Esophagus muscularis mucosa (tissue), 4 donors: ENCODE data around the gene S100A13. TPM values are rescaled to one million over a fixed set of nuclear protein-coding genes. Genes with fewer than 3 reads are reported as not detected.
A peak's percentile ranks its signal among the peaks of the same experiment; 100 is the strongest.

Experiments used
- DNase-seq: peaks from one replicate; pipeline ENCODE4 v3.0.0-alpha.2; 2017; ENCODE audit errors: extremely low spot score
- H3K27ac ChIP-seq, 4 donors: fragments of 200-600 bp; sonication (generic); replicated peaks in 1 of 4; 1 replicate in 3 of 4; 2 replicates in 1 of 4; pipeline ENCODE4 v1.5.1; 2016 to 2019; ENCODE audit warnings: mild to moderate bottlenecking in 1 of 4
- H3K27me3 ChIP-seq, 4 donors: fragments of 200-600 bp; sonication (generic); one replicate each; pipeline versions ENCODE4 v1.5.1 to v1.6.0; 2016 to 2019
- H3K36me3 ChIP-seq, 4 donors: fragments of 200-600 bp; sonication (generic); one replicate each; pipeline ENCODE4 v1.5.1; 2016 to 2019
- H3K4me1 ChIP-seq, 4 donors: fragments of 200-600 bp; sonication (generic); one replicate each; pipeline ENCODE4 v1.5.1; 2016 to 2019
- H3K4me3 ChIP-seq, 4 donors: fragments of 200-600 bp; sonication (generic); 1 replicate in 2 of 4; 2 replicates in 2 of 4; pipeline ENCODE4 v1.5.1; 2016 to 2019; ENCODE audit warnings: mild to moderate bottlenecking in 4 of 4, moderate library complexity in 1 of 4
- H3K9me3 ChIP-seq, 4 donors: fragments of 200-600 bp; sonication (generic); 1 replicate in 3 of 4; 2 replicates in 1 of 4; pipeline ENCODE4 v1.5.1; 2016 to 2019
- CTCF ChIP-seq, 3 experiments: fragments of 200-600 bp in 2 of 3; fragments of 450-650 bp in 1 of 3; sonication (generic) in 2 of 3; IDR thresholded peaks; one replicate each; pipeline ENCODE4 v1.5.1; 2017 to 2019; ENCODE audit warnings: antibody characterized with exemption in 3 of 3, mild to moderate bottlenecking in 2 of 3, moderate library complexity in 1 of 3
- EP300 ChIP-seq: sonication (generic); formaldehyde crosslinking; IDR thresholded peaks from one replicate; pipeline ENCODE4 v1.6.1; 2017; ENCODE audit warnings: antibody characterized with exemption
- POLR2A ChIP-seq: fragments of 450-650 bp; IDR thresholded peaks from one replicate; pipeline ENCODE4 v1.6.1; 2017; ENCODE audit warnings: antibody characterized with exemption, moderate library complexity, mild to moderate bottlenecking, low read depth
- POLR2AphosphoS5 ChIP-seq, 2 donors: sonication (generic); formaldehyde crosslinking; IDR thresholded peaks; one replicate each; pipeline ENCODE4 v1.6.1; 2017; ENCODE audit warnings: antibody characterized with exemption in 2 of 2
- WGBS: methylation state at CpG from one replicate; pipeline ENCODE4 v1.1.5; 2018; 5-methylcytosine and 5-hydroxymethylcytosine counted together
- intact Hi-C: fragments of 100-400 bp; cut with DNase I; formaldehyde crosslinking; loops from one replicate; pipeline ENCODE4 v1.15.1; 2023
- total RNA-seq, 4 donors: library from RNA; depleted of rRNA; stranded (reverse); fragments of >200 nt; gene quantifications; one replicate each; pipeline versions ENCODE4 v1.1.0 to v1.2.1, GENCODE V29; 2016

Gene S100A13
- total RNA-seq, 4 donors from 2014 or later, result 71.3 to 84.7 (median 83.1) TPM

- no peaks in the 10 kb centered on the region for H3K9me3 ChIP-seq
- H3K27me3 ChIP-seq, result no peaks in the 10 kb centered on the region
- peak overlapping the region; percentile 45 to 63 (median 62) for H3K27ac ChIP-seq
- peaks cover 21 to 29% (median 25%) of the 10 kb centered on the region in 4 donors for H3K4me1 ChIP-seq
- DNase-seq, result no peak
- intact Hi-C loops, result loop anchor here (5.0 to 10.0 kb wide), 3 partner anchors 45 to 175 kb away; partner anchors contain the start of genes S100A14 and SNAPIN
- TF ChIP-seq EP300 (no peak), POLR2A (no peak), CTCF (IDR thresholded peaks at IDR 0.05) (peak; percentile 76 to 88 (median 87)), POLR2AphosphoS5 (IDR thresholded peaks at IDR 0.05) (peak; percentile 64 to 80)
- no peaks in the 10 kb centered on the region for H3K36me3 ChIP-seq
- no peak overlapping the region for H3K4me3 ChIP-seq
- WGBS, result 18% methylated on average over 3 of the region's 3 CpGs
Measured at GRCh38 chr1:153572569-153573015, 54.7 kb downstream of the S100A13 start.

- Histone ChIP-seq H3K27ac (peak overlapping the region in 3 of 4 donors; percentile 45 to 63 (median 62)), H3K4me1 (peaks cover 30 to 38% (median 34%) of the 10 kb centered on the region in 4 donors), H3K4me3 (no peak overlapping the region), H3K36me3 (no peaks in the 10 kb centered on the region), H3K9me3 (no peaks in the 10 kb centered on the region), H3K27me3 (no peaks in the 10 kb centered on the region)
- 69% methylated on average over 7 of the region's 7 CpGs for WGBS
- intact Hi-C loops, result loop anchor here (5.0 to 10.0 kb wide), 3 partner anchors 46 to 176 kb away; partner anchors contain the start of genes S100A14 and SNAPIN
- no peak for DNase-seq
- TF ChIP-seq EP300 (no peak), CTCF (IDR thresholded peaks at IDR 0.05) (no peak), POLR2A (no peak), POLR2AphosphoS5 (IDR thresholded peaks at IDR 0.05) (no peak)
Measured at GRCh38 chr1:153571706-153572105, 55.6 kb downstream of the S100A13 start.

GRCh38 chr1:153570874-153571273 is 56.4 kb downstream of the S100A13 start:
- intact Hi-C loops, result loop anchor here (5.0 to 10.0 kb wide), 3 partner anchors 46 to 176 kb away; partner anchors contain the start of genes S100A14 and SNAPIN
- Histone ChIP-seq H3K4me3 (no peak overlapping the region), H3K27ac (no peak overlapping the region), H3K4me1 (peaks cover 38 to 46% (median 42%) of the 10 kb centered on the region in 4 donors), H3K9me3 (no peaks in the 10 kb centered on the region), H3K27me3 (no peaks in the 10 kb centered on the region), H3K36me3 (no peaks in the 10 kb centered on the region)
- DNase-seq, result no peak
- no peak for TF ChIP-seq CTCF (IDR thresholded peaks at IDR 0.05)
- no peak for TF ChIP-seq EP300
- no peak for TF ChIP-seq POLR2A
- WGBS, result 92% methylated on average over 5 of the region's 5 CpGs

GRCh38 chr1:153569465-153569864 is 57.8 kb downstream of the S100A13 start:
- WGBS, result 87% methylated on average over 8 of the region's 8 CpGs

More at GRCh38 chr1:153569465-153569864, 57.8 kb downstream of the S100A13 start:
- intact Hi-C loops, result loop anchor here (2.0 kb wide), 1 partner anchor 59 kb away; no protein-coding TSS in a partner anchor
- H3K27ac ChIP-seq, result no peak overlapping the region
- peaks cover 47 to 58% (median 53%) of the 10 kb centered on the region in 4 donors for H3K4me1 ChIP-seq
- H3K36me3 ChIP-seq, result no peaks in the 10 kb centered on the region
- DNase-seq, result no peak
- H3K27me3 ChIP-seq, result no peaks in the 10 kb centered on the region
- no peaks in the 10 kb centered on the region for H3K9me3 ChIP-seq
- no peak for TF ChIP-seq EP300
- no peak for TF ChIP-seq POLR2AphosphoS5 (IDR thresholded peaks at IDR 0.05)
- TF ChIP-seq CTCF (IDR thresholded peaks at IDR 0.05), result no peak
- TF ChIP-seq POLR2A, result no peak
- H3K4me3 ChIP-seq, result no peak overlapping the region

Other genes starting within 250 kb of the S100A13 start
- 100 to 1,000 TPM in 1 of 4 donors, 10 to 100 TPM in 2, 1 to 10 TPM in 1; 9.9 to 155 (median 12.0) TPM for gene S100A8, start 236.4 kb downstream of the S100A13 start, total RNA-seq
- gene S100A7A, start 211.0 kb downstream of the S100A13 start, total RNA-seq, result not detected
- gene S100A7, start 166.9 kb downstream of the S100A13 start, total RNA-seq, result not detected
- gene S100A6, start 91.5 kb downstream of the S100A13 start, total RNA-seq, result 100 to 1,000 TPM; 432 to 759 (median 607) TPM
- under 1 TPM in 1 of 4 donors, not detected in 3; 0.98 TPM for gene S100A5, start 86.6 kb downstream of the S100A13 start, total RNA-seq
- 100 to 1,000 TPM; 154 to 362 (median 273) TPM for gene S100A4, start 81.7 kb downstream of the S100A13 start, total RNA-seq
- gene S100A3, start 78.2 kb downstream of the S100A13 start, total RNA-seq, result 1 to 10 TPM in 3 of 4 donors, not detected in 1; 2.1 to 4.2 (median 2.7) TPM
- gene S100A2, start 61.7 kb downstream of the S100A13 start, total RNA-seq, result under 1 TPM in 2 of 4 donors, not detected in 2; 0.34 to 0.71 TPM
- 10 to 100 TPM; 33.2 to 67.9 (median 48.2) TPM for gene S100A16, start 14.4 kb downstream of the S100A13 start, total RNA-seq
- gene S100A14, start 11.2 kb downstream of the S100A13 start, total RNA-seq, result 1 to 10 TPM in 1 of 4 donors, not detected in 3; 1.0 TPM
- gene S100A1, start 929 bp upstream of the S100A13 start, total RNA-seq, result 10 to 100 TPM in 2 of 4 donors, 1 to 10 TPM in 2; 4.3 to 17.9 (median 9.2) TPM
- 10 to 100 TPM; 34.5 to 43.8 (median 37.6) TPM for gene CHTOP, start 6.6 kb upstream of the S100A13 start, total RNA-seq
- 10 to 100 TPM; 47.8 to 71.9 (median 63.3) TPM for gene SNAPIN, start 31.2 kb upstream of the S100A13 start, total RNA-seq
- 100 to 1,000 TPM in 1 of 4 donors, 10 to 100 TPM in 3; 43.6 to 102 (median 64.7) TPM for gene ILF2, start 43.5 kb upstream of the S100A13 start, total RNA-seq
- 10 to 100 TPM; 24.9 to 67.1 (median 49.8) TPM for gene NPR1, start 51.2 kb upstream of the S100A13 start, total RNA-seq
- 10 to 100 TPM; 32.3 to 45.5 (median 38.9) TPM for gene INTS3, start 100.5 kb upstream of the S100A13 start, total RNA-seq
- gene SLC27A3, start 147.9 kb upstream of the S100A13 start, total RNA-seq, result 10 to 100 TPM; 12.9 to 29.5 (median 19.9) TPM